T47D (cell line): ENCODE data around the gene OTX2.

Experiments used
- DNase-seq, 2 experiments: peaks; one replicate each; pipeline versions ENCODE4 v3.0.0 to v3.0.0-alpha.2; 2011 to 2012; ENCODE audit warnings: low read depth in 1 of 2, low spot score in 1 of 2
- JUND ChIP-seq: IDR thresholded peaks from 2 replicates; pipeline ENCODE4 v1.6.1; 2012; ENCODE audit warnings: low read depth
- in situ Hi-C: cut with HindIII; loops from 2 replicates; pipeline ENCODE4 v1.10.0; 2016; ENCODE audit warnings: low sequenced_read_pairs, low pct_unique_long_range_greater_than_20kb

OTX2 gene

DNA sequence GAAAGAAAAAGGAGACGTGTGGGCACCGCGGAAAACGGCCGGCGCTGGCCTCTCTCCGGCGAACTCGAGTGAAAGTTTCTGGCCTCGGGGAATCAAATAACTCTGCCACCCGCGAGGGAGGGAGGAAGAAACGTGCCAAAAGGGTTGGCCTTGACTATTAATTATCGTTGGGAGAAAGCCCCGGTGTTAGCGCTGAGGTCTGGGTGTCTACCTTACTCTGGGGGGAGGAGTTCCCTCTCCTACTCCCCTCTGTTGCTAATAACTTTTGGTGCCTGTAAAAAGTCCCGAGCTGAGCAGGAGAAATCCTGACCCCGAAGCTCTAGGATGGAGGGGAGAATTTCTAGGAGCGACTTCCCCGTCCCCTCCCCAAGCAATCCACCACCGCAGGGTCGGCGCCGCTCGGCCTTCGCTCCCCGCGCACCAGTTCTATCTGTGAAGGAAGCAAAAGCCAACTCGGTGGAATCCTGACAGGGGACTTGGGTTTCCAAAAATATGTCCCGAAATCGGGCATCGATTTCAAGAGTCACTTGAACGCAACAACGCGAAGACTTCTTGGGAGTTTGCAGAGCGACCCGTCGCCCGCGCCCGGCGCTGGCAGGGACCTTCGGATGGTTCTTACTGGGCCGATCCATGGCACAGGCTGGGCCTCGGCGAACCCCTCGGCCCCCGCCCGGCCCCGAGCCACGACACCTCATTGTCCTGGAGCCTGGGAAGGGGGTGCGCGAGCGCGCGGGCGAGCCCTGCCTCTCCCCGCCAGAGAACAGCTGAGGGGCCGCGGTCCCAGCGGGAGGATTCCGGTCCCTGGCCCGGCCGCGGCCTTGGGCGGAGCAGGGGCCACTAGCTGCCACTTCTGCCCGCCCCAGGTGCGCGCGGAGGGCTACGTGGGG, 1.7 kb downstream of the OTX2 start:
- TF ChIP-seq JUND: no peak
- in situ Hi-C loops: no loop called here

DNA sequence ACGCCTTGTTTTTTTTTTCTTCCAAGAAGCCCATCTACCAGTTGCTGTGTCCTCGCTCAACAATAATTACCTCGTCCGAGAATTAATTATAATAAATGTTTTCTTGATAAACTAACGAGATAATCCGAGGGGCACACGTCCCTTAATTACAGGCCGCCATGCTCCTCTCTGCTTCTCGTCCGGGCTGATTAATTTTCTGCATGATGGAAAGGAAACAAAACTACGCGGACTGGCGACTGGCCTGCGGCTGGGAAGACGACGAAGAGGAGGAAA, 2.2 kb downstream of the OTX2 start:
- in situ Hi-C loops: no loop called here
- no peak for DNase-seq
- TF ChIP-seq JUND: no peak

More for the DNA sequence above, 1.7 kb downstream of the OTX2 start:
- DNase-seq: no peak

DNA sequence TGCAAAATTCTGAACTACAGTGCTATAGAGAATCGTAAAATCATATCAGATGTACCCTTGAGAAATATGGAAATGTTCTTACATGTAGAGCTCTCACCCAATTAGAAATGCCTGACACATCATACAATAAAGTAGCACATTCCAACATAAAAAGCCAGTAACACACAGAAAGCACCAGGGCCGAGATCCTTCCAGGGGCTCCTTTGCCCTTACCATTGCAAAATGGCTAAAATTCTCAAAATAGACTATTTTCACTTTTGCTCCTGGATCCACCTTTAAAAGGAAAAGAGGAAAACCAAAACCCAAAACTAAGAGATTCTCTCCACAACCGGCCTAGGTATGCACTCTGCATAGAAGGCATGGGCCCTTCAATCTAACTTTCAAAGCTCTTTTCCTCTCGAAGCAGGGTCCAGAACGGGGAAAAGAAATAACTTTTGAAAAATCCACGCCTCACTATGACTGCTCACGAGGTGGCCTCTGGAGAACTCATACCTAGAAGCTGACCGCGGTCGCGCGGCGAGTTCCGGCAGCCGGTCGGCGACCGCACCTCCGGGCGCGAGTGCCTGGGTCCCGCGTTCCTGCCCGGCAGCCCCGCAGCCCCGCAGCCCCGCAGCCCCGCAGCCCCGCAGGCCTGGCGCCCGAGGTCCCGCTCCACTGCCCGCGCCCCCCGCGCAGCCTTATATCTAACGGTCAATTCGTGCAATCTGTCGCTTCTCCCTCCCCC, 2.7 kb downstream of the OTX2 start:
- TF ChIP-seq JUND: no peak
- DNase-seq: no peak
- in situ Hi-C loops: no loop called here

DNA sequence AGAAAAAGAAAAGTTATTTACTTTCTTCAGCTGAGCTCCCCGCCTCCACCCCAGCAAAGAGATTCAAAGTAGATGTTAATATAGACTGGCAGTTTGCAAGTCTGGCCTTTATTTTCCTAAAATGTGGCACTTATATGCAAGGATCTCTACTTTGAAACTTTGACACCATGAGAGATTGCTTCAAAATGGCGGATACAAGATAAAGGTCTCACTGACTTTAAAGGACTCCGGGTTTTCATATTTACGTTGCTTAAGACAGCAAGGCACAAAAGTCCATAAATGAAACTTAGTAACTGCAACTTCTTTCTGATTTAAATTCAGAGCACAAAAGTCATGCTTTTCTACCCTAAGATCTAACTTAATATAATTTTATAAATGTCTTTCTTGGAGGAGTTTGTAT, 3.5 kb downstream of the OTX2 start:
- DNase-seq: no peak
- in situ Hi-C loops: no loop called here
- no peak for TF ChIP-seq JUND

DNA sequence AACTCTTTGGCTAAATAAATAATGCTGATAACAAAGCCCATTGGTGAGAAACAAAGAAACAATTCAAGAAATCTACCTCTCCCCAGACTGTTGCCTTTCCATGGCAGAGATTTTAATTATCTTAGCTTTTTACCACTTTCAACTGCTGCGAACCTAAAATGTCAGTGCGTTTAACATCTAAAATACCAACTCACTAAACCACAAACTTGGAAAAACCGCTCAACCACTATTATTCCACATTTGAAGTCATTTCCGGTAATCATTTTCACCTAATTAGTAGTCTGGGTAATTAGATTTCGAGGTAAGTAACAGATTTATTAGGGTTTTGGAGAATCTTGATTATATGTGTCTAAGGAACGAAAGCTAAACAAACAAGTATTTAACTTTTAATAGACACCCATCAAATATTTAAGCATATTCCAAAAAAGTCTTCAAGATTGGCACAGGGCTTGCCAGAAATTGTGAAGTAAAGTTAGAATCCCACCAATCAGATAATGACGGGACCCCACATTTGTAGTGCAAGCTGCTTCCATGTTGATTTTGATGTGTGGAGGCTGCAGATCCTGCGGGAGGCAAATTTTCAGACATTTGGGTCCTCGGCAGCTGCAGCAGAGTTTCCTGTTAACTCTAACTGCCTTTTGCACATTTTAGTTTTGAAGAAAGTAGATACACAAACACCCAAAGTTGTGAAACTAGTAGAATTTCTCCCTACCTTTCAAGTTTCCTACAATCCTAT, 4.1 kb downstream of the OTX2 start:
- in situ Hi-C loops: no loop called here
- no peak for TF ChIP-seq JUND
- no peak for DNase-seq

DNA sequence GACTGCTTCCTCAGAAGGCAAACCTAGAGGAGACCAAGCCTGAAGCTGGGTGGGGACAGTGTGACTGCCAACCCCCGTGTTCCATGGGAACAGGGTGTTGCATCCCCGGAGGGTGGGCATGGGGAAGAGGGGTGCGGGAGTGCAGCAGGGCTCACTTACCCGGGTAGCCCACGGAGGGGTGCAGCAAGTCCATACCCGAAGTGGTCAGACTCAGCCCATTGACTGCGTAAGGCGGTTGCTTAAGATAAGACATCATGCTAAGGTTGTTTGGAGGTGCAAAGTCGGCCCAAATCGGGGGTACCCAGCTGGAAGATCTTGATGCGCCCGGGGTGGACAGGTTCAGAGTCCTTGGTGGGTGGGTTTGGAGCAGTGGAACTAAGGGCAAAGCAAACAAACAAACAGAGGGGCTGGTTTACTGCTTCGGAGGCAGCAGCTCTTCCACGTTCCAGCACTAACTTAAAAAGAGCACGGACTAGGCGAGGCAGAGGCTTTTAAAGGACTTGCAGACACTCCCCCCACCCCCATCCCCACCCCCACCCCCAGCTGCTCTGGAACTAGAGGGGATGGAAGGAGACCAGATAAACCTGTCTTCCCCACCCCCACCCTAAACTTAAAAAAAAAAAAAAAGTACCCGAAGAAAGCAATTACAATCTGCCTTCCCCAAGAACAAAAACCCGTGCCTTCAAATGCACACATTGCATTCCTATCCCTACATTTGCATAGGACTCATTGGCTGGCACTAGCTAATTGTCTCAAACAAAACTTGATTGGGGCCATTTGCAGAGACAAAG, 4.9 kb downstream of the OTX2 start:
- no peak for DNase-seq
- in situ Hi-C loops: no loop called here
- no peak for TF ChIP-seq JUND

DNA sequence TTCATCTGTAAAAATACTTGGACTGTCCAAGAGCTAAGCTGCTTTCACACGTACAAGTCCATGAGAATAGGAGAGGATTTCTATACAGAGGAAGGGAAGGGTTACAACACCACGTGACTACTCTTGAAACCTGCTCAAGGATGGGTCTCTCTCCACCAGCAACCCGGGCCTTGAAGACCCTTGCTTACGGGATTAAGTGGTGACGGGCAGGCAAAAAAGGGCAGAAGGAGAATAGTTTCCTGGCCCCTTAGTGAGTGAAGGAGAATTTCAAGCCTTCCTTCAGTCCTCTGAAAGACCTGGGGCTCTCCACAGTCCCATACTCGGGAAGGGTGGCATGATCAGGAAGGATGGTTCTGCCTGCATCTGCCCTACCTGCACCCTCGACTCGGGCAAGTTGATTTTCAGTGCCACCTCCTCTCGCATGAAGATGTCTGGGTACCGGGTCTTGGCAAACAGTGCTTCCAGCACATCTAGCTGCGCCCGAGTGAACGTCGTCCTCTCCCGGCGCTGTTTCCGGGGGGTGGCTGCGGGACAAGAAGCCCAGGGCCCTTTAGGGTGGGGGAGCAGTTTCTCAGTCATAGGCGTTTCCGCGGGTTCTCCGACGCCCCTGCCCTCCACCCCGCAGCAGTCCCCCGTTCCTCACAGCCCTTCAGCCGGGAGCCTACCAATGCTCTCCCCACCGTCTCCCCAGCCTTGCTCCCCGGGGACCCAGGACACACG, 6.3 kb downstream of the OTX2 start:
- TF ChIP-seq JUND: no peak
- in situ Hi-C loops: no loop called here
- DNase-seq: no peak

DNA sequence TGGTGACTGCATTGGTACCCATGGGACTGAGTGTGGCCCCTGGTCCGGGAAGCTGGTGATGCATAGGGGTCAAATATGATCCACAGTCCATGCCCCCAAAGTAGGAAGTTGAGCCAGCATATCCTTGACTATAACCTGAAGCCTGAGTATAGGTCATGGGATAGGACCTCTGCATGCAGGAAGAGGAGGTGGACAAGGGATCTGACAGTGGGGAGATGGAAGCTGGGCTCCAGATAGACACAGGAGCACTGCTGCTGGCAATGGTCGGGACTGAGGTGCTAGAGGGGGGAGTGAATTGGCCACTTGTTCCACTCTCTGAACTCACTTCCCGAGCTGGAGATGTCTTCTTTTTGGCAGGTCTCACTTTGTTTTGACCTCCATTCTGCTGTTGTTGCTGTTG, 8.4 kb downstream of the OTX2 start:
- no peak for DNase-seq
- in situ Hi-C loops: no loop called here
- TF ChIP-seq JUND: no peak

DNA sequence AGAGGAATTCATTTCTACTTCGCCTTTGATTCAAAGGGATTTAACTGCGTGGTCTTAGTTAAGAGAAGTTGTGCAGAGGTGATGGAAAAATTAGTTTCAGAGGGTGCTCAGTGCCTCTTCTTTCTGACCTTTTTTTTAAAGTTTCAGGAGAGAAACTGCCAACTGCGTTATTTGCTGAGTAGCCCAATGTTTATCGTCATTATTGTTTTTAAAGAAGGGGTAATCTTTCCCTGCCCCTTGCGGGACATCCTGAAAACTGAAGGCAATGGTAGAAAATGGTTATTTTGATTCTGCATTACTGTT, 11.0 kb downstream of the OTX2 start:
- in situ Hi-C loops: no loop called here

DNA sequence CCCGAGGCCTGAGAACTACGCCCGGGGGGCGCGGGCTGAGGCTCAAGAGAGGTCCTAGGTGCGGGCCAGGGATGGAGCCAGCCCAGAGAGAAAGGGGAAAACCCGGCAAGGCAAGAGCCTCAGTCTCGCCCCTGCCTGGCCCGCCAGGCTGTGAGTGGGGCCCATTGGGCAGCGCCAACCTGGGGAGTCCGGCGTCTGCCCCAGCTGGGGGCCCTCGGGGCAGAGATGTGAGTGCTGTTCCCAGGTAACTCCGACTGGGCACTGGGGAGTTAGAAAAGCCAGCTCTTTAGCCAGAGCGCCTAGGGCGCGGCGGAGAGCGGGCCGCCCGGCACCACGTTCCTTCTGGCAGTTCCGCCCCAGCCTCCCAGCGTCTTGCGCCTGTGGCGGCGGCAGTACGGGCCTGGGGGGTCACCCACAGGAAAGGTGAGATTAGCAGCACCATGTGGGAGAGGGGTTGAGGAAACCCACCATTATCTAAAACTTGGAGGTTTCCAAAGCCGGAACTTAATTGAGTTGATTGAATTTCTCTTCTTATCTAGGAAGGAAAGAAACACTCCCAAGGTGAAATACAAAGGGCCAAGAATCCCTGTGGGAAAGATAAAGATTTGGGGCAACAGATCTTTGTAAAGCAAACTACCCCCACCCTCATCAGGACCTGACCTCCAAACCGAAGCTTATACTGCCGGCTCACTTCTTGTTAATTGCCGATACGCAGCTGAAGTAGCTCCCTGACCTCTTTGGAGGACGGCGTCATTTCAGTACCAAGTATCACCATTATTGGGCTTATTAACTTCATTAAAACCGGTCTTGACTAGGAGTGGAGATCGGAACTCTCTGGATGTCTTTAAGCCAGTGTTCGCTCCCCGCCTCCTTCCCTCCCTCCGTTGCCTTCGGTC, 11.6 kb downstream of the OTX2 start:
- in situ Hi-C loops: no loop called here

More for the DNA sequence above, 11.0 kb downstream of the OTX2 start:
- no peak for TF ChIP-seq JUND
- DNase-seq: no peak

More for the DNA sequence above, 11.6 kb downstream of the OTX2 start:
- no peak for DNase-seq
- TF ChIP-seq JUND: no peak
